Inferior parietal cortex (tissue), 1 donor: ENCODE measurements around the gene ZNF418.
"Not testable (repeated sequence)": the region's sequence is repeated elsewhere in the genome, so short reads cannot be mapped to it uniquely, and the experiment has no call there.

Experiments
- DNase-seq: peaks from one replicate; pipeline ENCODE4 v3.0.0-alpha.2; 2016; ENCODE audit errors: extremely low spot score

ZNF418 gene

GRCh38 chr19:57888560-57889231 is 46.5 kb downstream of the ZNF418 start, which contains the start of gene ZNF814:
TSS of gene ZNF814 (minus strand) at chr19:57889037. CDS start at chr19:57888802, 235 bp downstream.
- DNase-seq = peak; percentile 92

- no peak for DNase-seq
These were observed 47.1 kb downstream of the ZNF418 start for GRCh38 chr19:57888107-57888559.

- no peak for DNase-seq
These were observed 47.8 kb downstream of the ZNF418 start for GRCh38 chr19:57887195-57887941.

- DNase-seq = no peak
These were observed 49.2 kb downstream of the ZNF418 start for GRCh38 chr19:57886046-57886445.

GRCh38 chr19:57873883-57874799 is 61.1 kb downstream of the ZNF418 start:
- DNase-seq = not testable (repeated sequence)

DNA sequence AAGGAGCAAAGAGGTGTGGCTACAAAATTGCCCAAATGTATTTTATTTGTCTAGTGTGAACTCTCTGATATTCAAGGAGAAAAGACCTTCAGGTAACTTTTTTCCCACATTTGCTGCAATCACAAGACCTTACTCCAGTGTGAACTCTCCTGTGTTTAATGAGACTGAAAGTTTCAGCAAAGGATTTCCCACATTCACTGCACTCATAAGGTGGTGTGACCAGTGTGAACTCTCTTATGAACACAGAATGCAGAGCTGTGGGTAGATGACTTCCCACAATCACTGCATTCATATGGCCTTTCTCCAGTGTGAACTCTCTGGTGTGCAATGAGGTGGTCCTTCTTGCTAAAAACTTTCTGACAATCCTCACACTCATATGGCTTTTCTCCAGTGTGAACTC is 62.8 kb downstream of the ZNF418 start:
- no peak for DNase-seq
